K562 (cell line): Measurements from ENCODE around the gene TMEM266. TPM values are rescaled to one million over a fixed set of nuclear protein-coding genes. Genes with fewer than 3 reads are reported as not detected.

Experiments
- ATAC-seq: fragments of 200-7000 bp; cut with Tn5 transposase; 3 replicates; pipeline ENCODE4 v1.9.1; 2020; ENCODE audit warnings: moderate library complexity
- BruUV-seq: library from RNA; stranded (reverse); fragments of 400-500 nt; replicated peaks from 2 replicates; lab custom pipeline; 2021; lab: Mats Ljungman, UMichigan
- CTCF ChIA-PET: fragments of 300-600 bp; formaldehyde crosslinking; extraction: SDS; loops from one replicate; lab custom pipeline; 2021; ENCODE audit warnings: low intra/inter-chr PET ratio; lab: Yijun Ruan, JAX
- POLR2A ChIA-PET: fragments of 300-600, 350-650 bp; sonication (Branson Sonifier 250); formaldehyde crosslinking; extraction: SDS; loops from one replicate; lab custom pipeline; 2021; ENCODE audit warnings: antibody characterized with exemption, inconsistent platforms; lab: Yijun Ruan, JAX
- DNase-seq, 4 experiments: peaks; one replicate each; pipeline versions ENCODE4 v3.0.0 to v3.0.0-alpha.2; 2011 to 2018; ENCODE audit warnings: low spot score in 3 of 4, mixed read lengths in 3 of 4; ENCODE audit errors: extremely low read depth in 1 of 4
- FAIRE-seq: peaks from 2 replicates; lab custom pipeline; 2011; peaks lifted over from hg19 to GRCh38; lab: Jason Lieb, UNC
- H2AFZ ChIP-seq: 2 replicates; pipeline ENCODE4 v1.6.0; 2011; ENCODE audit warnings: low read depth, low read length, control low read depth, inconsistent platforms
- H3K27ac ChIP-seq: fragments of 200-600 bp; 3 replicates; pipeline ENCODE4 v1.8.0; 2011; ENCODE audit warnings: low read depth, mild to moderate bottlenecking, control low read depth, inconsistent platforms, low read length, moderate library complexity, mixed read lengths; ENCODE audit errors: extremely low read depth
- H3K27me3 ChIP-seq, 2 experiments: fragments of 300-600 bp in 1 of 2; 2 replicates in 1 of 2; 3 replicates in 1 of 2; pipeline versions ENCODE4 v1.6.0 to v1.8.0; 2011; ENCODE audit warnings: inconsistent platforms in 2 of 2, low read length in 2 of 2, mild to moderate bottlenecking in 1 of 2, mixed read lengths in 1 of 2, moderate library complexity in 1 of 2; ENCODE audit not compliant: control insufficient read depth in 2 of 2, insufficient read depth in 2 of 2
- H3K36me3 ChIP-seq: fragments of 300-600 bp; 3 replicates; pipeline ENCODE4 v1.8.0; 2011; ENCODE audit warnings: mild to moderate bottlenecking, low read length, inconsistent platforms; ENCODE audit not compliant: control insufficient read depth, insufficient read depth
- H3K4me1 ChIP-seq, 2 experiments: fragments of 200-600 bp in 1 of 2; replicated peaks in 1 of 2; 2 replicates in 1 of 2; 3 replicates in 1 of 2; pipeline versions ENCODE4 v1.5.1 to v1.8.0; 2011; ENCODE audit warnings: inconsistent platforms in 2 of 2, low read length in 2 of 2, mild to moderate bottlenecking in 1 of 2, mixed read lengths in 1 of 2, moderate library complexity in 1 of 2; ENCODE audit not compliant: control insufficient read depth in 2 of 2, insufficient read depth in 2 of 2
- H3K4me2 ChIP-seq: 2 replicates; pipeline ENCODE4 v1.6.1; 2011; ENCODE audit warnings: low read length, control low read depth, inconsistent platforms, mixed read lengths; ENCODE audit not compliant: insufficient read depth
- H3K4me3 ChIP-seq: fragments of 200-600 bp; sonication (generic), shearing (Covaris generic); 2 replicates; pipeline ENCODE4 v1.5.1; 2016; ENCODE audit warnings: control low read depth, inconsistent platforms
- H3K79me2 ChIP-seq: fragments of 200-600 bp; 3 replicates; pipeline ENCODE4 v1.8.0; 2011; ENCODE audit warnings: low read length, inconsistent platforms; ENCODE audit not compliant: control insufficient read depth, insufficient read depth
- H3K9ac ChIP-seq, 2 experiments: 2 replicates each; pipeline versions ENCODE4 v1.6.0 to v1.6.1; 2011; ENCODE audit warnings: low read depth in 2 of 2, low read length in 2 of 2, control low read depth in 1 of 2, inconsistent platforms in 1 of 2, mild to moderate bottlenecking in 1 of 2, mixed read lengths in 1 of 2; ENCODE audit not compliant: insufficient read depth in 1 of 2
- H3K9me1 ChIP-seq: one replicate; pipeline ENCODE4 v1.6.0; 2011; ENCODE audit warnings: inconsistent platforms, mild to moderate bottlenecking, low read length, moderate library complexity; ENCODE audit not compliant: control insufficient read depth, insufficient read depth
- H3K9me3 ChIP-seq: replicated peaks from 2 replicates; pipeline ENCODE4 v1.5.1; 2011; ENCODE audit warnings: low read depth, low read length, inconsistent platforms; ENCODE audit not compliant: control insufficient read depth, insufficient read depth
- H4K20me1 ChIP-seq: replicated peaks from 2 replicates; pipeline ENCODE4 v1.6.1; 2011; ENCODE audit warnings: low read length, inconsistent platforms, mixed read lengths; ENCODE audit not compliant: control insufficient read depth, insufficient read depth
- CREM ChIP-seq: IDR thresholded peaks from 2 replicates; pipeline ENCODE4 v1.6.1; 2014; ENCODE audit warnings: antibody characterized with exemption, low read depth
- KLF13 ChIP-seq: fragments of 450-650 bp; IDR thresholded peaks from 2 replicates; pipeline ENCODE4 v1.6.1; 2016; ENCODE audit warnings: missing genetic modification characterization, low read depth, mild to moderate bottlenecking, missing compliant biosample characterization, moderate library complexity, borderline replicate concordance
- SMARCC2 ChIP-seq: fragments of 450-650 bp; IDR thresholded peaks from 2 replicates; pipeline ENCODE4 v1.6.1; 2017; ENCODE audit warnings: antibody characterized with exemption, moderate library complexity, mild to moderate bottlenecking, low read depth
- WGBS: fragments of 100-300 bp; shearing (Covaris generic); methylation state at CpG from one replicate; pipeline ENCODE4 v1.1.6; 2016; ENCODE audit warnings: low coverage, mixed read lengths; ENCODE audit not compliant: insufficient coverage; ENCODE audit errors: missing lambda C conversion rate; 5-methylcytosine and 5-hydroxymethylcytosine counted together
- in situ Hi-C: fragments of 300-500 bp; cut with MboI; formaldehyde crosslinking; loops from 4 replicates; pipeline ENCODE4 v1.15.0; 2018; ENCODE audit warnings: inconsistent platforms, mixed read lengths
- intact Hi-C: fragments of 100-400 bp; cut with micrococcal nuclease; formaldehyde crosslinking; loops from 2 replicates; pipeline ENCODE4 v1.14.2; 2022
- polyA plus RNA-seq, 8 experiments: library from polyadenylated mRNA; depleted of rRNA in 4 of 8; stranded (reverse) in 5 of 8; unstranded in 3 of 8; fragments of >200 nt; fragmentation: Nextera tagmentation in 2 of 8; fragmentation: Illumina TruSeq in 1 of 8; extraction: Ambion mirVana in 2 of 8; extraction: Trizol in 1 of 8; gene quantifications; 2 replicates each; pipeline versions ENCODE4 v1.2.1 to v1.2.3, GENCODE V29; 2011 to 2014; ENCODE audit warnings: inconsistent platforms in 1 of 8, missing spikeins in 1 of 8
- total RNA-seq, 7 experiments: library from RNA; depleted of rRNA in 6 of 7; stranded (reverse); fragments of >200 nt in 6 of 7; fragmentation: Illumina TruSeq in 2 of 7; extraction: Trizol in 2 of 7; gene quantifications; 2 replicates each; pipeline versions ENCODE4 v1.2.1 to v1.2.3, GENCODE V29; 2011 to 2021; ENCODE audit warnings: low replicate concordance in 1 of 7

Gene TMEM266
- total and polyA plus RNA-seq, 9 of the 15 experiments (the other 6 are each of a cell fraction or from before 2014, with no cell fraction given) = not detected

- H3K79me2 ChIP-seq = no peaks in the 10 kb centered on the region
- POLR2A ChIA-PET = no interaction called here
- no peaks in the 10 kb centered on the region for H3K36me3 ChIP-seq
- H3K9me1 ChIP-seq = no peaks in the 10 kb centered on the region
- no peaks in the 10 kb centered on the region for H3K9me3 ChIP-seq
- peaks cover 0 to 10% of the 10 kb centered on the region in 2 experiments; a peak in 3 of 5 replicates for H3K4me1 ChIP-seq
- H4K20me1 ChIP-seq = peaks cover 8% of the 10 kb centered on the region; the same call in 1 of the 2 replicates
- no peak for TF ChIP-seq KLF13
- TF ChIP-seq, all 486 proteins: peak for 0
- CTCF ChIA-PET = interaction anchor here (3.5 kb wide), 1 partner anchor 78 kb away, joined by 30 read pairs; no protein-coding TSS in a partner anchor
- FAIRE-seq (no peak), ATAC-seq (peak; percentile 23; the same call in 1 of the 3 replicates), DNase-seq (no peak)
- intact Hi-C loops = no loop called here
- no peak overlapping the region for H3K27ac ChIP-seq
- H2AFZ ChIP-seq = peak overlapping the region; percentile 61; the same call in 1 of the 2 replicates
- in situ Hi-C loops = no loop called here
- peak overlapping the region in 1 of 2 experiments; percentile 80; a peak in 1 of 4 replicates for H3K9ac ChIP-seq
- peak overlapping the region; percentile 21; the same call in 1 of the 2 replicates for H3K4me3 ChIP-seq
- peaks cover 39 to 40% of the 10 kb centered on the region in 2 experiments for H3K27me3 ChIP-seq
- WGBS = 3% methylated on average over 20 of the region's 20 CpGs
- no peak overlapping the region; the same call in 1 of the 2 replicates for H3K4me2 ChIP-seq
- BruUV-seq = no TSS peak
These were observed 569 bp downstream of the TMEM266 start for GRCh38 chr15:76060118-76060989.

- no TSS peak for BruUV-seq
- Histone ChIP-seq H3K36me3 (no peaks in the 10 kb centered on the region), H4K20me1 (peaks cover 8% of the 10 kb centered on the region; the same call in 1 of the 2 replicates), H3K9ac (no peak overlapping the region), H3K4me3 (no peak overlapping the region), H3K27me3 (peaks cover 40 to 49% of the 10 kb centered on the region in 2 experiments), H3K9me3 (no peaks in the 10 kb centered on the region), H3K4me2 (no peak overlapping the region), H3K79me2 (no peaks in the 10 kb centered on the region), H3K9me1 (no peaks in the 10 kb centered on the region), H3K27ac (no peak overlapping the region), H3K4me1 (peaks cover 0 to 10% of the 10 kb centered on the region in 2 experiments; a peak in 3 of 5 replicates), H2AFZ (no peak overlapping the region)
- POLR2A ChIA-PET = interaction anchor here (1.0 kb wide), 1 partner anchor 14 kb away, joined by 4 read pairs; no protein-coding TSS in a partner anchor
- intact Hi-C loops (no loop called here), in situ Hi-C loops (no loop called here)
- TF ChIP-seq SMARCC2 = no peak
- no peak for TF ChIP-seq CREM
- ATAC-seq = no peak
- no peak for DNase-seq
- 5% methylated on average over 5 of the region's 5 CpGs for WGBS
- CTCF ChIA-PET = no interaction called here
- no peak for FAIRE-seq
These were observed 1.9 kb downstream of the TMEM266 start for GRCh38 chr15:76061700-76062099.
